ENCODE results near the gene S100B.
A peak's percentile ranks its signal among the peaks of the same experiment; 100 is the strongest.

S100B gene

GRCh38 chr21:46639489-46640386 is 34.9 kb upstream of the S100B start:
- Histone ChIP-seq H3K9me3 (ENCODE audit: severe bottlenecking) (peaks cover 3% of the 10 kb centered on the region), H3K4me3 (ENCODE audit: severe bottlenecking) (no peak overlapping the region), H3K27me3 (ENCODE audit: insufficient read depth, poor library complexity, severe bottlenecking) (no peaks in the 10 kb centered on the region), H3K36me3 (ENCODE audit: low read depth) (peaks cover 72% of the 10 kb centered on the region), H3K27ac (ENCODE audit: poor library complexity, severe bottlenecking) (no peak overlapping the region), H3K4me1 (ENCODE audit: insufficient read depth, poor library complexity, severe bottlenecking) (peaks cover 28% of the 10 kb centered on the region)
- DNase-seq (ENCODE audit: low spot score): no peak
- ATAC-seq (ENCODE audit: low read depth): no peak
- TF ChIP-seq CTCF (IDR thresholded peaks at IDR 0.05; ENCODE audit: poor library complexity, severe bottlenecking): peak; percentile 70

- Histone ChIP-seq H3K9me3 (ENCODE audit: severe bottlenecking) (peaks cover 3% of the 10 kb centered on the region), H3K4me3 (ENCODE audit: severe bottlenecking) (no peak overlapping the region), H3K27me3 (ENCODE audit: insufficient read depth, poor library complexity, severe bottlenecking) (no peaks in the 10 kb centered on the region), H3K4me1 (ENCODE audit: insufficient read depth, poor library complexity, severe bottlenecking) (peaks cover 28% of the 10 kb centered on the region), H3K27ac (ENCODE audit: poor library complexity, severe bottlenecking) (no peak overlapping the region), H3K36me3 (ENCODE audit: low read depth) (peaks cover 60% of the 10 kb centered on the region)
- DNase-seq (ENCODE audit: low spot score) (no peak), ATAC-seq (ENCODE audit: low read depth) (no peak)
- no peak for TF ChIP-seq CTCF (IDR thresholded peaks at IDR 0.05; ENCODE audit: poor library complexity, severe bottlenecking)
These were observed 33.3 kb upstream of the S100B start for GRCh38 chr21:46637952-46638746.

GRCh38 chr21:46636550-46637285 is 31.8 kb upstream of the S100B start:
- TF ChIP-seq CTCF (IDR thresholded peaks at IDR 0.05; ENCODE audit: poor library complexity, severe bottlenecking): no peak
- ATAC-seq (ENCODE audit: low read depth) (no peak), DNase-seq (ENCODE audit: low spot score) (no peak)
- H3K4me3 ChIP-seq (ENCODE audit: severe bottlenecking): peak overlapping the region; percentile 81
- no peaks in the 10 kb centered on the region for H3K27me3 ChIP-seq (ENCODE audit: insufficient read depth, poor library complexity, severe bottlenecking)
- peaks cover 51% of the 10 kb centered on the region for H3K36me3 ChIP-seq (ENCODE audit: low read depth)
- peaks cover 3% of the 10 kb centered on the region for H3K9me3 ChIP-seq (ENCODE audit: severe bottlenecking)
- peak overlapping the region; percentile 70 for H3K27ac ChIP-seq (ENCODE audit: poor library complexity, severe bottlenecking)
- peaks cover 28% of the 10 kb centered on the region for H3K4me1 ChIP-seq (ENCODE audit: insufficient read depth, poor library complexity, severe bottlenecking)

- no peak for ATAC-seq (ENCODE audit: low read depth)
- H3K27me3 ChIP-seq (ENCODE audit: insufficient read depth, poor library complexity, severe bottlenecking): no peaks in the 10 kb centered on the region
- H3K9me3 ChIP-seq (ENCODE audit: severe bottlenecking): peaks cover 3% of the 10 kb centered on the region
- peaks cover 28% of the 10 kb centered on the region for H3K4me1 ChIP-seq (ENCODE audit: insufficient read depth, poor library complexity, severe bottlenecking)
- DNase-seq (ENCODE audit: low spot score): no peak
- H3K36me3 ChIP-seq (ENCODE audit: low read depth): peaks cover 48% of the 10 kb centered on the region
- peak overlapping the region; percentile 70 for H3K27ac ChIP-seq (ENCODE audit: poor library complexity, severe bottlenecking)
- H3K4me3 ChIP-seq (ENCODE audit: severe bottlenecking): peak overlapping the region; percentile 81
- no peak for TF ChIP-seq CTCF (IDR thresholded peaks at IDR 0.05; ENCODE audit: poor library complexity, severe bottlenecking)
These were observed 31.3 kb upstream of the S100B start for GRCh38 chr21:46636181-46636512.
